Muscle of leg (tissue), 11 donors: ENCODE data around the gene SPOCK2. TPM values are rescaled to one million over a fixed set of nuclear protein-coding genes. Genes with fewer than 3 reads are reported as not detected.
A peak's percentile ranks its signal among the peaks of the same experiment; 100 is the strongest.

Source experiments
- DNase-seq: peaks from one replicate; pipeline ENCODE4 v3.0.0; 2013
- H3K27ac ChIP-seq: one replicate; pipeline ENCODE4 v1.5.1; 2013; ENCODE audit warnings: mild to moderate bottlenecking, low read length, control low read depth
- H3K27me3 ChIP-seq: one replicate; pipeline ENCODE4 v1.6.1; 2013; ENCODE audit warnings: low read length; ENCODE audit not compliant: control insufficient read depth, insufficient read depth
- H3K36me3 ChIP-seq: one replicate; pipeline ENCODE4 v1.6.1; 2013; ENCODE audit warnings: low read length; ENCODE audit not compliant: control insufficient read depth, insufficient read depth
- H3K4me1 ChIP-seq: one replicate; pipeline ENCODE4 v1.6.1; 2013; ENCODE audit warnings: low read length; ENCODE audit not compliant: control insufficient read depth, insufficient read depth
- H3K4me3 ChIP-seq: one replicate; pipeline ENCODE4 v1.5.1; 2013; ENCODE audit warnings: low read length, control low read depth
- H3K9me3 ChIP-seq: replicated peaks from 2 replicates; pipeline ENCODE4 v1.6.1; 2013; ENCODE audit warnings: low read depth, low read length; ENCODE audit not compliant: control insufficient read depth
- WGBS: methylation state at CpG from one replicate; pipeline ENCODE4 v1.1.5; 2013; ENCODE audit warnings: missing lambda C conversion rate; ENCODE audit not compliant: insufficient coverage; 5-methylcytosine and 5-hydroxymethylcytosine counted together
- polyA plus RNA-seq, 8 donors: library from polyadenylated mRNA; unstranded; fragments of 120-200 nt; gene quantifications; one replicate each; pipeline versions ENCODE4 v1.2.1 to v1.2.3, GENCODE V29; 2013; ENCODE audit warnings: inconsistent platforms in 1 of 8, low replicate concordance in 1 of 8; ENCODE audit not compliant: insufficient read length in 8 of 8, insufficient read depth in 1 of 8
- total RNA-seq: library from RNA; stranded (reverse); fragments of 120-200 nt; gene quantifications from one replicate; pipeline ENCODE4 v1.2.4, GENCODE V29; 2013

The SPOCK2 gene
- total and polyA plus RNA-seq, 9 donors, result 3.6 to 6.2 (median 4.0) TPM

GRCh38 chr10:72097448-72098300 lies 9.3 kb upstream of the SPOCK2 start:
- no peak for DNase-seq
- no peaks in the 10 kb centered on the region for H3K4me1 ChIP-seq
- no peak overlapping the region for H3K27ac ChIP-seq
- H3K36me3 ChIP-seq, result peaks cover 33% of the 10 kb centered on the region
- WGBS, result 84% methylated on average over 5 of the region's 9 CpGs
- no peaks in the 10 kb centered on the region for H3K27me3 ChIP-seq
- no peak overlapping the region for H3K4me3 ChIP-seq
- H3K9me3 ChIP-seq, result no peaks in the 10 kb centered on the region

DNA sequence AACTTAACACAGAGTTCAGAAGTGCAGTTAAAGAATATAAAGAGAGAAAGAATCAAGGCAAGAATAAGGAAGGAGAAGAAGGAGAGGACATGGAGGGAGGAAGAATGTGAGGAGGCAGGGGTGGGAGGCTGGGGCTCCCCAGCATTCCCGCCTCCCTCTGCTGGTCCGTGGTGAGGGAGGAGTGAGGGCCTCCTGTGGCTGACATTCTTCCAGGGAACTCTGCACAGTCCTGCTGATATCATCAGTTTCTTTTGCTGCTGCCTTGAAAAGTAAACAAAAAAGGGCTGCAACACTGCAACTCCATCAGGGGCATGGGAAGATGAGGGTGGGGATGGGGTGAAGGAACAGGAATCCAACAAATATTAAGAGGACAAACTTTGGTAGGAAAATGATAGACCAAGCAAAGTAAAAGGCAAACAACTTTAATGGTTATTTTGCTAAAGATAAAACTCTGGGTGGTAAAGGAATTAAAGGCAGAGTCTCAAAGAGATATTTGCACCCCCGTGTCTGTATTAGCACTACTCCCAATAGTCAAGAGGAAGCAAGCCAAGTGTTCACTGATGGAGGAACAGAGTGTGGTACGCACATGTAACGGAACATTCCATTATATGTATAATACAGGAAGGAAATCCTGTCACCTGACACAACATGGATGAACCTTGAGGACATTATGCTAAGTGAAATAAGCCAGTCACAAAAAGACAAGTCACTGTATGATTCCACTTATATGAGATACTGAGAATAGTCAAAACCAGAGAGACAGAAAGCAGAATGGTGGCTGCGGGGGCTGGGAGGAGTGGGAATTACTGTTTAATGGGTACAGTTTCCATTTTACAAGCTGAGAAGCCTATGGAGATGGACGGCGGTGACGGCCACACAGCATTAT lies 8.0 kb upstream of the SPOCK2 start:
- WGBS, result 100% methylated on average over 1 of the region's 9 CpGs
- no peak for DNase-seq
- H3K27ac ChIP-seq, result no peak overlapping the region

GRCh38 chr10:72095195-72095594 lies 6.8 kb upstream of the SPOCK2 start:
- H3K9me3 ChIP-seq, result no peaks in the 10 kb centered on the region
- no peak for DNase-seq
- 90% methylated on average over 2 of the region's 4 CpGs for WGBS
- peaks cover 24% of the 10 kb centered on the region for H3K36me3 ChIP-seq
- H3K27me3 ChIP-seq, result no peaks in the 10 kb centered on the region
- H3K27ac ChIP-seq, result no peak overlapping the region
- no peak overlapping the region for H3K4me3 ChIP-seq
- H3K4me1 ChIP-seq, result no peaks in the 10 kb centered on the region

More for the DNA sequence above, 8.0 kb upstream of the SPOCK2 start:
- Histone ChIP-seq H3K27me3 (no peaks in the 10 kb centered on the region), H3K4me3 (no peak overlapping the region), H3K36me3 (peaks cover 32% of the 10 kb centered on the region), H3K9me3 (no peaks in the 10 kb centered on the region), H3K4me1 (no peaks in the 10 kb centered on the region)

DNA sequence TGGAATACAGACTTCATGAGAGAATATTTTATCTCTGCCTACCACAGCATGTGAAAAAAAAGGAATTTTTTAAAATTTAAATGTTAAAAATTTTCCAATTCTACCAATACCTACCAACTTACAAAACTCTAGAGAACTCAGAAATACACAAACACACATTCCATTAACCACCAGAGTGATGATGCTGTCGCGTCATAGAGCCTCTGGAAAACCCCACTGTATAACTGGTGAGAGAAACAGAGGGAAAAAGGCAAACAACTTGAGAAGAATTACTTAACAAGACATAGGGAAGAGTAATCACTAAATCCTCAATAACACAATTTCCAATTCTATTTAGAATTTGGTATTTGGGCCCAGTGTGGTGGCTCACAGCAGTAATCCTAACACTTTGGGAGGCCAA lies 6.2 kb upstream of the SPOCK2 start:
- Histone ChIP-seq H3K27me3 (peaks cover 3% of the 10 kb centered on the region), H3K4me1 (peaks cover 3% of the 10 kb centered on the region), H3K27ac (no peak overlapping the region), H3K36me3 (peaks cover 24% of the 10 kb centered on the region), H3K9me3 (no peaks in the 10 kb centered on the region), H3K4me3 (no peak overlapping the region)
- no CpG with 5 or more reads among the region's 2 CpGs for WGBS
- no peak for DNase-seq

- Histone ChIP-seq H3K36me3 (peaks cover 21% of the 10 kb centered on the region), H3K27me3 (peaks cover 12% of the 10 kb centered on the region), H3K4me3 (no peak overlapping the region), H3K4me1 (peaks cover 10% of the 10 kb centered on the region), H3K27ac (no peak overlapping the region), H3K9me3 (no peaks in the 10 kb centered on the region)
- no CpG with 5 or more reads among the region's 4 CpGs for WGBS
- DNase-seq, result no peak
Observed at GRCh38 chr10:72093450-72093849, 5.1 kb upstream of the SPOCK2 start.

DNA sequence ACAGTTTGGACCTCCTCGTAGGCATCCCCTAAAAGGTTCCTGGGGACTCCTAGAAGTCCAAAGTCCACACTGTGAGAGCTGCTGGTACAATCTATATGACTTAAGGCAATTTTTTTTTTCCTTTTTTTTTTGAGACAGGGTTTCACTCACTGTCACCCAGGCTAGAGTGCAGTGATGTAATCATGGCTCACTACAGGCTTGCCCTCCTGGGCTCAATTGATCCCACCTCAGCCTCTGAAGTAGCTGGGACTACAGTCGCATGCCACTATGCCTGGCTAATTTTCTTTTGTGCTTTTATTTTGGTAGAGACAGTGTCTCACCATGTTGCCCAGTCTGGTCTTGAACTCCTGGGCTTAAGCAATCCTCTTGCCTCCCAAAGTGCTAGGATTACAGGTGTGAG lies 4.6 kb upstream of the SPOCK2 start:
- peaks cover 21% of the 10 kb centered on the region for H3K36me3 ChIP-seq
- no CpG with 5 or more reads among the region's 2 CpGs for WGBS
- DNase-seq, result no peak
- H3K4me1 ChIP-seq, result peaks cover 15% of the 10 kb centered on the region
- no peak overlapping the region for H3K27ac ChIP-seq
- no peak overlapping the region for H3K4me3 ChIP-seq
- H3K27me3 ChIP-seq, result peaks cover 16% of the 10 kb centered on the region
- no peaks in the 10 kb centered on the region for H3K9me3 ChIP-seq

GRCh38 chr10:72092171-72092924 lies 4.0 kb upstream of the SPOCK2 start:
- DNase-seq, result no peak
- 87% methylated on average over 5 of the region's 8 CpGs for WGBS
- H3K4me1 ChIP-seq, result peaks cover 19% of the 10 kb centered on the region
- H3K27ac ChIP-seq, result no peak overlapping the region
- H3K36me3 ChIP-seq, result peaks cover 18% of the 10 kb centered on the region
- H3K9me3 ChIP-seq, result no peaks in the 10 kb centered on the region
- no peak overlapping the region for H3K4me3 ChIP-seq
- H3K27me3 ChIP-seq, result peaks cover 23% of the 10 kb centered on the region

DNA sequence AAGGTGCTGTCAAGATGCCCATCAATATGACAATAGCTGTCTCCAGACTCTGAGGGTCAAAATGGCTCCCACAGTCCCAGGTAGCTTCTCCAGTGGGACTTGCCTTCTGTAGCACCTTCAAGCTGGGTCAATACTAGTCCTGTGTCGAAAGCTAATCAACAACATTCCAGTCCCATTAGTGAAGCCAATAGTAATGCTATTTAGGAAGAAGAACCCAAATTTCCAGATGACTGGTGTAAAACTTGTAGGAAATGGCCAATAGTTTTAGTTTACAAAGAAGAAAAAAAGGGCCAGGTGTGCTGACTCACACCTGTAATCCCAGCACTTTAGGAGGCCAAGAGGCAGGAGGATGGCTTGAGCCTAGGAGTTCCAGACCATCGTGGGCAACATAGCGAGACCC lies 2.0 kb upstream of the SPOCK2 start:
- no peak for DNase-seq
- Histone ChIP-seq H3K27ac (no peak overlapping the region), H3K9me3 (no peaks in the 10 kb centered on the region), H3K27me3 (peaks cover 42% of the 10 kb centered on the region), H3K4me3 (no peak overlapping the region), H3K4me1 (peaks cover 30% of the 10 kb centered on the region), H3K36me3 (peaks cover 6% of the 10 kb centered on the region)
- 100% methylated on average over 1 of the region's 3 CpGs for WGBS

- Histone ChIP-seq H3K4me1 (peaks cover 30% of the 10 kb centered on the region), H3K9me3 (no peaks in the 10 kb centered on the region), H3K4me3 (no peak overlapping the region), H3K27ac (no peak overlapping the region), H3K27me3 (peaks cover 44% of the 10 kb centered on the region), H3K36me3 (peaks cover 6% of the 10 kb centered on the region)
- 40% methylated on average over 1 of the region's 6 CpGs for WGBS
- peak; percentile 67 for DNase-seq
Observed at GRCh38 chr10:72089618-72090017, 1.3 kb upstream of the SPOCK2 start.
